Nephron progenitor cell (in vitro differentiated cells): ENCODE measurements around the gene DAZAP1.
"Not testable (repeated sequence)": the region's sequence is repeated elsewhere in the genome, so short reads cannot be mapped to it uniquely, and the experiment has no call there.

Experiments used
- DNase-seq: peaks from one replicate; pipeline ENCODE4 v3.0.0; 2021
- H3K27ac Mint-ChIP-seq: 2 replicates; pipeline ENCODE4 v1.8.0; 2021; ENCODE audit warnings: mild to moderate bottlenecking, moderate library complexity, mixed read lengths
- H3K27me3 Mint-ChIP-seq: 2 replicates; pipeline ENCODE4 v1.8.0; 2021; ENCODE audit warnings: mild to moderate bottlenecking, low read depth, mixed read lengths; ENCODE audit not compliant: poor library complexity
- H3K36me3 Mint-ChIP-seq: 2 replicates; pipeline ENCODE4 v1.8.0; 2021; ENCODE audit warnings: low read depth, mixed read lengths
- H3K4me1 Mint-ChIP-seq: 2 replicates; pipeline ENCODE4 v1.8.0; 2021; ENCODE audit warnings: mixed read lengths
- H3K4me3 Mint-ChIP-seq: 2 replicates; pipeline ENCODE4 v1.8.0; 2021; ENCODE audit warnings: mild to moderate bottlenecking, moderate library complexity, mixed read lengths
- H3K9me3 Mint-ChIP-seq: 2 replicates; pipeline ENCODE4 v1.8.0; 2021; ENCODE audit warnings: mild to moderate bottlenecking, moderate library complexity, mixed read lengths
- CTCF ChIP-seq: fragments of 200-600 bp; sonication (generic); IDR thresholded peaks from 2 replicates; pipeline ENCODE4 v1.5.0; 2021; ENCODE audit warnings: antibody characterized with exemption

DAZAP1 gene

GRCh38 chr19:1438035-1438932 lies 30.9 kb downstream of the DAZAP1 start, which contains the start of gene RPS15:
Gene RPS15 (plus strand): TSS chr19:1438396. CDS start chr19:1438426, 30 bp downstream.
- Mint-ChIP-seq H3K9me3 (no peaks in the 10 kb centered on the region), H3K4me3 (peak within 1 kb of the TSS; percentile 97), H3K27ac (peak within 1 kb of the TSS; percentile 100), H3K4me1 (peaks cover 43% of the 10 kb centered on the region), H3K36me3 (peaks cover 33% of the 10 kb centered on the region), H3K27me3 (peaks cover 6% of the 10 kb centered on the region)
- TF ChIP-seq CTCF, result peak; percentile 85
- DNase-seq, result peak; percentile 97

GRCh38 chr19:1438933-1439354 lies 31.6 kb downstream of the DAZAP1 start:
- Mint-ChIP-seq H3K4me3 (peak overlapping the region; percentile 97), H3K36me3 (peaks cover 33% of the 10 kb centered on the region), H3K27me3 (peaks cover 10% of the 10 kb centered on the region), H3K4me1 (peaks cover 43% of the 10 kb centered on the region), H3K27ac (peak overlapping the region; percentile 90), H3K9me3 (no peaks in the 10 kb centered on the region)
- TF ChIP-seq CTCF, result no peak
- DNase-seq, result no peak

GRCh38 chr19:1439525-1440417 lies 32.4 kb downstream of the DAZAP1 start:
- Mint-ChIP-seq H3K27ac (peak overlapping the region; percentile 90), H3K4me1 (peaks cover 43% of the 10 kb centered on the region), H3K4me3 (peak overlapping the region; percentile 97), H3K27me3 (peaks cover 18% of the 10 kb centered on the region), H3K36me3 (peaks cover 33% of the 10 kb centered on the region)
- not testable (repeated sequence) for DNase-seq, H3K9me3 Mint-ChIP-seq

GRCh38 chr19:1440418-1440801 lies 33.0 kb downstream of the DAZAP1 start:
- peaks cover 41% of the 10 kb centered on the region for H3K4me1 Mint-ChIP-seq
- TF ChIP-seq CTCF, result no peak
- H3K4me3 Mint-ChIP-seq, result peak overlapping the region; percentile 97
- H3K27ac Mint-ChIP-seq, result no peak overlapping the region
- peaks cover 22% of the 10 kb centered on the region for H3K27me3 Mint-ChIP-seq
- H3K36me3 Mint-ChIP-seq, result peaks cover 28% of the 10 kb centered on the region
- no peaks in the 10 kb centered on the region for H3K9me3 Mint-ChIP-seq
- DNase-seq, result no peak

GRCh38 chr19:1441022-1441426 lies 33.6 kb downstream of the DAZAP1 start:
- Mint-ChIP-seq H3K4me3 (peak overlapping the region; percentile 97), H3K27me3 (peaks cover 24% of the 10 kb centered on the region), H3K9me3 (no peaks in the 10 kb centered on the region), H3K27ac (no peak overlapping the region), H3K36me3 (peaks cover 24% of the 10 kb centered on the region), H3K4me1 (peaks cover 37% of the 10 kb centered on the region)
- TF ChIP-seq CTCF, result no peak
- no peak for DNase-seq
